HG02970 (cell line): ENCODE data around the gene TMEM203.
A peak's percentile ranks its signal among the peaks of the same experiment; 100 is the strongest.
"Not testable (repeated sequence)": the region's sequence is repeated elsewhere in the genome, so short reads cannot be mapped to it uniquely, and the experiment has no call there.

ENCODE experiments used
- ATAC-seq: cut with Tn5 transposase; IDR thresholded peaks from one replicate; pipeline ENCODE4 v1.9.1; 2021; ENCODE audit warnings: mild to moderate bottlenecking, moderate library complexity, moderate number of reproducible peaks; ENCODE audit not compliant: unreplicated experiment, low FRiP score

Gene TMEM203

GRCh38 chr9:137205126-137206069 lies at the start of gene TMEM203, which contains the start of gene NDOR1:
Gene TMEM203, minus strand, starts transcription at chr9:137205648. Its CDS starts 234 bp downstream, at chr9:137205414.
Gene NDOR1, plus strand, starts transcription at chr9:137205700. Its CDS starts 78 bp downstream, at chr9:137205778.
- ATAC-seq, result peak; percentile 49

GRCh38 chr9:137254624-137255447 lies 49.4 kb upstream of the TMEM203 start, which contains the start of gene NELFB:
Gene NELFB, plus strand, starts transcription at chr9:137255327.
- peak; percentile 80 for ATAC-seq

GRCh38 chr9:137253717-137254623 lies 48.5 kb upstream of the TMEM203 start:
- no peak for ATAC-seq

GRCh38 chr9:137252555-137253506 lies 47.4 kb upstream of the TMEM203 start:
- ATAC-seq, result no peak

- no peak for ATAC-seq
Observed at GRCh38 chr9:137251490-137252268, 46.2 kb upstream of the TMEM203 start.

GRCh38 chr9:137251194-137251461 lies 45.7 kb upstream of the TMEM203 start, which contains the start of gene STPG3:
Gene STPG3, plus strand, starts transcription at chr9:137251286. Its CDS starts 1 bp downstream, at chr9:137251287.
- ATAC-seq, result no peak

GRCh38 chr9:137250329-137251193 lies 45.1 kb upstream of the TMEM203 start:
- ATAC-seq, result no peak

GRCh38 chr9:137247916-137248175 lies 42.4 kb upstream of the TMEM203 start:
- ATAC-seq, result no peak

- no peak for ATAC-seq
Observed at GRCh38 chr9:137247135-137247915, 41.9 kb upstream of the TMEM203 start.

- no peak for ATAC-seq
Observed at GRCh38 chr9:137245450-137246421, 40.3 kb upstream of the TMEM203 start.

- no peak for ATAC-seq
Observed at GRCh38 chr9:137244486-137245449, 39.3 kb upstream of the TMEM203 start.

GRCh38 chr9:137243626-137244485 lies 38.4 kb upstream of the TMEM203 start:
- ATAC-seq, result no peak

GRCh38 chr9:137243266-137243625 lies 37.8 kb upstream of the TMEM203 start:
- ATAC-seq, result not testable (repeated sequence)
